Thyroid gland (tissue), 4 donors: ENCODE measurements around the gene ARHGAP28. TPM values are rescaled to one million over a fixed set of nuclear protein-coding genes. Genes with fewer than 3 reads are reported as not detected.

Source experiments
- DNase-seq, 2 donors: peaks; one replicate each; pipeline ENCODE4 v3.0.0-alpha.2; 2019
- H3K27ac ChIP-seq, 3 donors: fragments of 200-600 bp; sonication (generic); 1 replicate in 2 of 3; 2 replicates in 1 of 3; pipeline ENCODE4 v1.5.1; 2016 to 2019; ENCODE audit warnings: mild to moderate bottlenecking in 1 of 3, moderate library complexity in 1 of 3
- H3K27me3 ChIP-seq: fragments of 200-600 bp; sonication (generic); one replicate; pipeline ENCODE4 v1.5.1; 2019
- H3K36me3 ChIP-seq, 2 donors: fragments of 200-600 bp; sonication (generic); one replicate each; pipeline ENCODE4 v1.5.1; 2016 to 2019
- H3K4me1 ChIP-seq, 2 donors: fragments of 200-600 bp; sonication (generic); one replicate each; pipeline ENCODE4 v1.5.1; 2017 to 2019
- H3K4me3 ChIP-seq, 3 donors: fragments of 200-600 bp; sonication (generic); replicated peaks in 1 of 3; 1 replicate in 2 of 3; 2 replicates in 1 of 3; pipeline ENCODE4 v1.5.1; 2016; ENCODE audit warnings: mild to moderate bottlenecking in 1 of 3
- H3K9me3 ChIP-seq: fragments of 200-600 bp; sonication (generic); one replicate; pipeline ENCODE4 v1.5.1; 2017
- CTCF ChIP-seq, 6 experiments: fragments of 200-600 bp in 3 of 6; fragments of 450-650 bp in 3 of 6; sonication (generic) in 3 of 6; IDR thresholded peaks; one replicate each; pipeline ENCODE4 v1.5.1; 2016 to 2019; ENCODE audit warnings: antibody characterized with exemption in 6 of 6, mild to moderate bottlenecking in 2 of 6, inconsistent platforms in 1 of 6, moderate library complexity in 1 of 6
- POLR2A ChIP-seq, 2 donors: fragments of 450-650 bp; IDR thresholded peaks; one replicate each; pipeline ENCODE4 v1.6.1; 2017; ENCODE audit warnings: antibody characterized with exemption in 2 of 2, mild to moderate bottlenecking in 2 of 2, moderate library complexity in 1 of 2
- WGBS, 2 donors: methylation state at CpG; one replicate each; pipeline ENCODE4 v1.1.5; 2017; 5-methylcytosine and 5-hydroxymethylcytosine counted together
- intact Hi-C: fragments of 100-400 bp; cut with DNase I; formaldehyde crosslinking; loops from one replicate; pipeline ENCODE4 v1.15.1; 2023
- total RNA-seq, 4 donors: library from RNA; depleted of rRNA; stranded (reverse); fragments of >200 nt; gene quantifications; one replicate each; pipeline ENCODE4 v1.2.3, GENCODE V29; 2016

The ARHGAP28 gene
- total RNA-seq, 4 donors from 2014 or later = 2.8 to 26.5 (median 9.1) TPM

- Histone ChIP-seq H3K36me3 (no peaks in the 10 kb centered on the region), H3K4me3 (no peak overlapping the region), H3K27ac (peak overlapping the region; percentile 13 to 91 (median 52)), H3K27me3 (no peaks in the 10 kb centered on the region), H3K9me3 (no peaks in the 10 kb centered on the region), H3K4me1 (peaks cover 21 to 28% of the 10 kb centered on the region in 2 donors)
- TF ChIP-seq CTCF (IDR thresholded peaks at IDR 0.05) = no peak
- TF ChIP-seq POLR2A (IDR thresholded peaks at IDR 0.05) = peak in 1 of 2 donors; percentile 24
- WGBS, 2 donors = 64 to 67% methylated on average over 6 of the region's 6 CpGs
- peak in 1 of 2 donors; percentile 25 for DNase-seq
- intact Hi-C loops = no loop called here
Observed at GRCh38 chr18:6752202-6752860, 22.8 kb downstream of the ARHGAP28 start.

- DNase-seq = no peak
- 75 to 77% methylated on average over 5 of the region's 5 CpGs for WGBS, 2 donors
- Histone ChIP-seq H3K27me3 (no peaks in the 10 kb centered on the region), H3K9me3 (no peaks in the 10 kb centered on the region), H3K36me3 (no peaks in the 10 kb centered on the region), H3K4me3 (no peak overlapping the region), H3K27ac (no peak overlapping the region), H3K4me1 (peaks cover 20 to 32% of the 10 kb centered on the region in 2 donors)
- intact Hi-C loops = no loop called here
- no peak for TF ChIP-seq POLR2A (IDR thresholded peaks at IDR 0.05)
Observed at GRCh38 chr18:6755107-6755506, 25.6 kb downstream of the ARHGAP28 start.

GRCh38 chr18:6757931-6758330 is 28.4 kb downstream of the ARHGAP28 start:
- DNase-seq = no peak
- H3K36me3 ChIP-seq = no peaks in the 10 kb centered on the region
- H3K27ac ChIP-seq = no peak overlapping the region
- no peak overlapping the region for H3K4me3 ChIP-seq
- TF ChIP-seq CTCF (IDR thresholded peaks at IDR 0.05) (no peak), POLR2A (IDR thresholded peaks at IDR 0.05) (no peak)
- peaks cover 10 to 27% of the 10 kb centered on the region in 2 donors for H3K4me1 ChIP-seq
- intact Hi-C loops = no loop called here
- 77 to 89% methylated on average over 4 of the region's 4 CpGs for WGBS, 2 donors
- H3K27me3 ChIP-seq = no peaks in the 10 kb centered on the region
- no peaks in the 10 kb centered on the region for H3K9me3 ChIP-seq

- intact Hi-C loops = no loop called here
Observed at GRCh38 chr18:6759579-6759978, 30.1 kb downstream of the ARHGAP28 start.

GRCh38 chr18:6763524-6763923 is 34.0 kb downstream of the ARHGAP28 start:
- peak in 1 of 2 donors; percentile 19 for DNase-seq
- Histone ChIP-seq H3K9me3 (no peaks in the 10 kb centered on the region), H3K36me3 (no peaks in the 10 kb centered on the region), H3K4me3 (no peak overlapping the region), H3K4me1 (peaks cover 9 to 41% of the 10 kb centered on the region in 2 donors), H3K27ac (peak overlapping the region in 1 of 3 donors; percentile 43), H3K27me3 (no peaks in the 10 kb centered on the region)
- 90 to 95% methylated on average over 6 of the region's 6 CpGs for WGBS, 2 donors
- TF ChIP-seq POLR2A (IDR thresholded peaks at IDR 0.05) (no peak), CTCF (IDR thresholded peaks at IDR 0.05) (no peak)
- intact Hi-C loops = no loop called here

More at GRCh38 chr18:6759579-6759978, 30.1 kb downstream of the ARHGAP28 start:
- Histone ChIP-seq H3K27ac (peak overlapping the region in 2 of 3 donors; percentile 26 to 67), H3K4me3 (no peak overlapping the region), H3K36me3 (no peaks in the 10 kb centered on the region), H3K27me3 (no peaks in the 10 kb centered on the region), H3K9me3 (no peaks in the 10 kb centered on the region), H3K4me1 (peaks cover 13 to 31% of the 10 kb centered on the region in 2 donors)
- TF ChIP-seq CTCF (IDR thresholded peaks at IDR 0.05) = no peak
- TF ChIP-seq POLR2A (IDR thresholded peaks at IDR 0.05) = no peak
- DNase-seq = no peak
- 17 to 35% methylated on average over 2 of the region's 2 CpGs for WGBS, 2 donors
